Mesenchymal stem cell (in vitro differentiated cells and primary cell): ENCODE data around the gene PDPR.
"Not testable (repeated sequence)": the region's sequence is repeated elsewhere in the genome, so short reads cannot be mapped to it uniquely, and the experiment has no call there.

Source experiments
- DNase-seq: peaks from one replicate; pipeline ENCODE4 v3.0.0-alpha.2; 2013
- H2AFZ ChIP-seq: one replicate; pipeline ENCODE4 v1.6.1; 2013; ENCODE audit warnings: low read depth, mild to moderate bottlenecking, control low read depth, inconsistent platforms, low read length, moderate library complexity
- H2AK5ac ChIP-seq: 2 replicates; pipeline ENCODE4 v1.6.1; 2013; ENCODE audit warnings: low read length, moderate library complexity, mild to moderate bottlenecking, inconsistent platforms; ENCODE audit not compliant: severe bottlenecking
- H2BK120ac ChIP-seq: one replicate; pipeline ENCODE4 v1.6.1; 2013; ENCODE audit warnings: low read depth, mild to moderate bottlenecking, inconsistent platforms, low read length, moderate library complexity
- H2BK12ac ChIP-seq, 2 experiments: one replicate each; pipeline ENCODE4 v1.6.1; 2013; ENCODE audit warnings: inconsistent platforms in 2 of 2, low read length in 2 of 2, mild to moderate bottlenecking in 2 of 2, moderate library complexity in 2 of 2, control low read depth in 1 of 2
- H2BK15ac ChIP-seq: one replicate; pipeline ENCODE4 v1.6.1; 2013; ENCODE audit warnings: mild to moderate bottlenecking, low read depth, inconsistent platforms; ENCODE audit not compliant: poor library complexity, severe bottlenecking
- H2BK5ac ChIP-seq: 2 replicates; pipeline ENCODE4 v1.6.1; 2013; ENCODE audit warnings: low read depth, mild to moderate bottlenecking, low read length, control low read depth, inconsistent platforms; ENCODE audit not compliant: poor library complexity, severe bottlenecking
- H3K14ac ChIP-seq, 2 experiments: one replicate each; pipeline ENCODE4 v1.6.1; 2013; ENCODE audit warnings: inconsistent platforms in 2 of 2, low read length in 2 of 2, control low read depth in 1 of 2, mild to moderate bottlenecking in 1 of 2, moderate library complexity in 1 of 2
- H3K18ac ChIP-seq, 2 experiments: one replicate each; pipeline ENCODE4 v1.6.1; 2013; ENCODE audit warnings: inconsistent platforms in 2 of 2, low read length in 2 of 2, control low read depth in 1 of 2, low read depth in 1 of 2, mild to moderate bottlenecking in 1 of 2
- H3K23ac ChIP-seq, 2 experiments: one replicate each; pipeline ENCODE4 v1.6.1; 2013; ENCODE audit warnings: inconsistent platforms in 2 of 2, low read length in 2 of 2, mild to moderate bottlenecking in 2 of 2, moderate library complexity in 2 of 2, control low read depth in 1 of 2
- H3K27ac ChIP-seq: 2 replicates; pipeline ENCODE4 v1.5.1; 2013; ENCODE audit warnings: mild to moderate bottlenecking, moderate library complexity, low read length, control low read depth, inconsistent platforms; ENCODE audit not compliant: poor library complexity, severe bottlenecking
- H3K27me3 ChIP-seq, 2 experiments: 2 replicates each; pipeline versions ENCODE4 v1.6.1 to v1.7.0; 2013; ENCODE audit warnings: low read length in 2 of 2, mild to moderate bottlenecking in 2 of 2, moderate library complexity in 2 of 2, control low read depth in 1 of 2, inconsistent platforms in 1 of 2; ENCODE audit not compliant: control insufficient read depth in 1 of 2, insufficient read depth in 1 of 2
- H3K36me3 ChIP-seq, 2 experiments: 2 replicates each; pipeline versions ENCODE4 v1.6.1 to v1.7.0; 2013; ENCODE audit warnings: low read length in 2 of 2, control low read depth in 1 of 2, inconsistent platforms in 1 of 2, low read depth in 1 of 2, mild to moderate bottlenecking in 1 of 2; ENCODE audit not compliant: insufficient read depth in 2 of 2, control insufficient read depth in 1 of 2
- H3K4ac ChIP-seq, 2 experiments: one replicate each; pipeline ENCODE4 v1.6.1; 2013; ENCODE audit warnings: inconsistent platforms in 2 of 2, low read length in 2 of 2, mild to moderate bottlenecking in 2 of 2, moderate library complexity in 2 of 2, control low read depth in 1 of 2, low read depth in 1 of 2
- H3K4me1 ChIP-seq: 2 replicates; pipeline ENCODE4 v1.6.1; 2013; ENCODE audit warnings: low read depth, low read length, control low read depth; ENCODE audit not compliant: control insufficient read depth, insufficient read depth
- H3K4me2 ChIP-seq: 2 replicates; pipeline ENCODE4 v1.6.1; 2013; ENCODE audit warnings: low read length, mild to moderate bottlenecking, inconsistent platforms; ENCODE audit not compliant: poor library complexity, severe bottlenecking
- H3K4me3 ChIP-seq, 2 experiments: 2 replicates each; pipeline versions ENCODE4 v1.5.1 to v1.7.0; 2013; ENCODE audit warnings: low read length in 2 of 2, mild to moderate bottlenecking in 2 of 2, control low read depth in 1 of 2, low read depth in 1 of 2; ENCODE audit not compliant: insufficient read depth in 1 of 2
- H3K79me1 ChIP-seq: replicated peaks from 2 replicates; pipeline ENCODE4 v1.6.1; 2013; ENCODE audit warnings: mild to moderate bottlenecking, control low read depth, low read length, inconsistent platforms; ENCODE audit not compliant: poor library complexity, severe bottlenecking
- H3K9ac ChIP-seq: 2 replicates; pipeline ENCODE4 v1.7.0; 2013; ENCODE audit warnings: mild to moderate bottlenecking, low read length, moderate library complexity
- H3K9me3 ChIP-seq: 2 replicates; pipeline ENCODE4 v1.7.0; 2013; ENCODE audit warnings: mild to moderate bottlenecking, low read length; ENCODE audit not compliant: control insufficient read depth
- H4K8ac ChIP-seq: one replicate; pipeline ENCODE4 v1.6.1; 2013; ENCODE audit warnings: inconsistent platforms, mild to moderate bottlenecking, low read length, moderate library complexity
- H4K91ac ChIP-seq: one replicate; pipeline ENCODE4 v1.6.1; 2013; ENCODE audit warnings: mild to moderate bottlenecking, low read length, inconsistent platforms
- WGBS: methylation state at CpG from one replicate; pipeline ENCODE4 v1.1.7; 2013; ENCODE audit warnings: mixed read lengths; 5-methylcytosine and 5-hydroxymethylcytosine counted together

The PDPR gene

DNA sequence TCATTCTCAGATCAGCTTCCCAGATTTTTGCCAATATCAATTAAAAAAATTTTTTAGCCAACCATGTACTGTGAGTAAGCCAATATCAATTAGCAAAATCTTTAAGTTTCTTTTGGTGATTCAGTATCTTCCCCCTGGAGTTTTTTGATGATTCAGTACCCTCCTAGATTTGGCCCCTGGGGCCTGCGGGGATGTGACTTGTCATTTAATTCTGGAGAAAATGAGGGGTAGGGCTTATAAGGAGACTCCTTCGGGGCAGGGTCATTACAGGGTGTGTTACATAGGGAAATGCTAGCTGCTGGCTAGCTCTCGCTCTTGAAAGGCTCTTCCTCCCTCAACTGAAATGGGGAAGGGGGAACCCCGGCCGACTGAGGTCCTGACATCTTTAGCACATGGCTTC, 76.4 kb downstream of the PDPR start:
- not testable (repeated sequence) for H3K23ac ChIP-seq, H3K4me2 ChIP-seq, H3K27me3 ChIP-seq, H2AFZ ChIP-seq, H3K4me3 ChIP-seq, H3K9me3 ChIP-seq, H2BK15ac ChIP-seq, H4K8ac ChIP-seq, H2BK5ac ChIP-seq, H3K79me1 ChIP-seq, H2BK12ac ChIP-seq, H3K27ac ChIP-seq, DNase-seq, H3K9ac ChIP-seq, H3K4ac ChIP-seq, H3K36me3 ChIP-seq, H3K18ac ChIP-seq, H2BK120ac ChIP-seq, H3K4me1 ChIP-seq, H2AK5ac ChIP-seq, H3K14ac ChIP-seq, H4K91ac ChIP-seq
- WGBS = no CpG with 5 or more reads among the region's 5 CpGs

DNA sequence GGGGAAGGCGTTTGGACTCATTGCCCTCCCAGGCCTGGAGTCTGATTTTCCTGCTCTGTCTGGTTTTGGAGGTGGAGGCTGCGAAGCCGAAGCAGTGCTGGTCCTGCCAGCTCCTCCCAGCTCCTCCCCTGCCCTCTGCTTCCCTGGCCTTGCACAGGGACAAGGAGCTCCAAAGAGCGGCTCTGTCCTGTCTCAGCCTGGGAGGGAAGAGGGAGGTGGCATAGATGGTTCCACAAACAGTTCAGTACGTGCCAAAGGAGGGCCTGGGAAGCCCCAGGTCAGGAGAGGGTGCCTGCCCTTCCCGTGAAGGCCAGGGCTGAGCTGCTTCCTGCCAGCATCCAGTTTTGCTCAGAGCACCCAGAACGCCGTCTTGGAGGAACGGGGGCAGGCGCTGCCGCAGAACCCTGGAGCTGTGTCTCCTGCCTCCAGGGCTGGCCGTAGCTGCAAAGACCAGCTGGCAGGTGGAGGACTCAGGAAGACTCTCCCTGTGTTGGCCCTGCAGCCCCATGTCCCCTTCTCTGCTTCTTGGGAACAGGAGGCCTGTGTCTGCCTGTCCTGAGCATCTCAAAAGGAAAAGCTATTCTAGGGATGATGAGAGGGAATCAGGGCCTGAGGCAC, 82.7 kb downstream of the PDPR start:
- DNase-seq, H3K4me1 ChIP-seq, H4K8ac ChIP-seq, H4K91ac ChIP-seq, H3K4me3 ChIP-seq, H3K9ac ChIP-seq, H3K14ac ChIP-seq, H2BK5ac ChIP-seq, H2AFZ ChIP-seq, H3K79me1 ChIP-seq, H3K18ac ChIP-seq, H3K23ac ChIP-seq, H3K27me3 ChIP-seq, H2BK15ac ChIP-seq, H3K4ac ChIP-seq, H2AK5ac ChIP-seq, H3K9me3 ChIP-seq, H3K36me3 ChIP-seq, H2BK120ac ChIP-seq, H3K4me2 ChIP-seq, H3K27ac ChIP-seq, H2BK12ac ChIP-seq: not testable (repeated sequence)
- WGBS = 83% methylated on average over 6 of the region's 12 CpGs

DNA sequence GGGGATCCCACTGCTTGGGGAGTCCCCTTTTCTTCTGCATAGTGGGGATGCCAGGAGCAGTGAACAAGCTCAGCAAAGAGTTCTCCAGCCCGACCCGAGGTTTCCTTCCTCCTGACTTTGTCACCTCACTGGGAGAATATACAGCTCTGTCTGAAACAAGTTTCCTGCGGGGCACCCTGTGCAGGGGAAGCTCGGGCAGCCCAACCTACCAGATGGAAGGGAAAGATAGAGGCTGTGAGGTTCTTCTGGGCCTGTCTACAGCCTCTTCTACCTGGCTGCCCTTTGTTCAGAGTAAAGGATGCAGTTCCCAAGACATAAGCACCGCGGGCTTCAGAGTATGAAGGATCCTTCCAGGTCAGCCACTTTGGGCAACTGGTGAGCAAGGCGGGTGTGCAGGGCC, 83.5 kb downstream of the PDPR start:
- H3K4me3 ChIP-seq, H3K18ac ChIP-seq, H2BK15ac ChIP-seq, H3K9me3 ChIP-seq, H2BK120ac ChIP-seq, H3K4ac ChIP-seq, H3K27ac ChIP-seq, H3K4me1 ChIP-seq, H4K91ac ChIP-seq, H3K4me2 ChIP-seq, H3K23ac ChIP-seq, H3K14ac ChIP-seq, H3K9ac ChIP-seq, H3K36me3 ChIP-seq, H3K79me1 ChIP-seq, H2AFZ ChIP-seq, H2BK12ac ChIP-seq, H2BK5ac ChIP-seq, H2AK5ac ChIP-seq, H3K27me3 ChIP-seq, H4K8ac ChIP-seq, DNase-seq: not testable (repeated sequence)
- 93% methylated on average over 3 of the region's 7 CpGs for WGBS

DNA sequence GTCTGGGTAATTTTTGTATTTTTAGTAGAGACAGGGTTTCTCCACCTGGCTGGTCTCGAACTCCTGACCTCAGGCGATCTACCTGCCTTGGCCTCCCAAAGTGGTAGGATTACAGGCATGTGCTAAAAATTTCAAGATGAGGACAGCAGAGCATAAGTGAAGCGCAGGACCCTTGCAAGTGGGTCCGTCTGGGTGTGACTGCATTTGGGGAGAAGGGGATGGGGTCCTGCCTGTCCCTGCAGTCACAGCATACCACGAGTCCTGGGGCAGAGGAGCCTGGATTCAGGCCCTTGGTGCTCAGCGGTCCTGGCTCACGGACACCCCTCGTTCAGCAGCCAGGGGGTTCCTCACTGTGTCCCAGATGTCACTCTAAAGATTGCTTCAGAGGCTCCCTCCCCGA, 84.1 kb downstream of the PDPR start:
- not testable (repeated sequence) for H4K91ac ChIP-seq
- WGBS = 93% methylated on average over 9 of the region's 9 CpGs

More for the DNA sequence above, 84.1 kb downstream of the PDPR start:
- H2BK15ac ChIP-seq, H3K23ac ChIP-seq, DNase-seq, H3K79me1 ChIP-seq, H2BK5ac ChIP-seq, H3K4me2 ChIP-seq, H3K4me3 ChIP-seq, H3K4ac ChIP-seq, H4K8ac ChIP-seq, H3K4me1 ChIP-seq, H3K27me3 ChIP-seq, H2AK5ac ChIP-seq, H3K27ac ChIP-seq, H2BK12ac ChIP-seq, H3K14ac ChIP-seq, H2AFZ ChIP-seq, H3K18ac ChIP-seq, H3K9me3 ChIP-seq, H2BK120ac ChIP-seq, H3K36me3 ChIP-seq, H3K9ac ChIP-seq: not testable (repeated sequence)
